K562 (cell line): ENCODE results near the gene PEX5. TPM values are rescaled to one million over a fixed set of nuclear protein-coding genes. Genes with fewer than 3 reads are reported as not detected.

Experiments
- ATAC-seq: fragments of 200-7000 bp; cut with Tn5 transposase; 3 replicates; pipeline ENCODE4 v1.9.1; 2020; ENCODE audit warnings: moderate library complexity
- BruUV-seq: library from RNA; stranded (reverse); fragments of 400-500 nt; replicated peaks from 2 replicates; lab custom pipeline; 2021; lab: Mats Ljungman, UMichigan
- CTCF ChIA-PET: fragments of 300-600 bp; formaldehyde crosslinking; extraction: SDS; loops from one replicate; lab custom pipeline; 2021; ENCODE audit warnings: low intra/inter-chr PET ratio; lab: Yijun Ruan, JAX
- POLR2A ChIA-PET: fragments of 300-600, 350-650 bp; sonication (Branson Sonifier 250); formaldehyde crosslinking; extraction: SDS; loops from one replicate; lab custom pipeline; 2021; ENCODE audit warnings: antibody characterized with exemption, inconsistent platforms; lab: Yijun Ruan, JAX
- DNase-seq, 4 experiments: peaks; one replicate each; pipeline versions ENCODE4 v3.0.0 to v3.0.0-alpha.2; 2011 to 2018; ENCODE audit warnings: low spot score in 3 of 4, mixed read lengths in 3 of 4; ENCODE audit errors: extremely low read depth in 1 of 4
- FAIRE-seq: peaks from 2 replicates; lab custom pipeline; 2011; peaks lifted over from hg19 to GRCh38; lab: Jason Lieb, UNC
- H2AFZ ChIP-seq: 2 replicates; pipeline ENCODE4 v1.6.0; 2011; ENCODE audit warnings: low read depth, low read length, control low read depth, inconsistent platforms
- H3K27ac ChIP-seq: fragments of 200-600 bp; 3 replicates; pipeline ENCODE4 v1.8.0; 2011; ENCODE audit warnings: low read depth, mild to moderate bottlenecking, control low read depth, inconsistent platforms, low read length, moderate library complexity, mixed read lengths; ENCODE audit errors: extremely low read depth
- H3K27me3 ChIP-seq, 2 experiments: fragments of 300-600 bp in 1 of 2; 2 replicates in 1 of 2; 3 replicates in 1 of 2; pipeline versions ENCODE4 v1.6.0 to v1.8.0; 2011; ENCODE audit warnings: inconsistent platforms in 2 of 2, low read length in 2 of 2, mild to moderate bottlenecking in 1 of 2, mixed read lengths in 1 of 2, moderate library complexity in 1 of 2; ENCODE audit not compliant: control insufficient read depth in 2 of 2, insufficient read depth in 2 of 2
- H3K36me3 ChIP-seq: fragments of 300-600 bp; 3 replicates; pipeline ENCODE4 v1.8.0; 2011; ENCODE audit warnings: mild to moderate bottlenecking, low read length, inconsistent platforms; ENCODE audit not compliant: control insufficient read depth, insufficient read depth
- H3K4me1 ChIP-seq, 2 experiments: fragments of 200-600 bp in 1 of 2; replicated peaks in 1 of 2; 2 replicates in 1 of 2; 3 replicates in 1 of 2; pipeline versions ENCODE4 v1.5.1 to v1.8.0; 2011; ENCODE audit warnings: inconsistent platforms in 2 of 2, low read length in 2 of 2, mild to moderate bottlenecking in 1 of 2, mixed read lengths in 1 of 2, moderate library complexity in 1 of 2; ENCODE audit not compliant: control insufficient read depth in 2 of 2, insufficient read depth in 2 of 2
- H3K4me2 ChIP-seq: 2 replicates; pipeline ENCODE4 v1.6.1; 2011; ENCODE audit warnings: low read length, control low read depth, inconsistent platforms, mixed read lengths; ENCODE audit not compliant: insufficient read depth
- H3K4me3 ChIP-seq: fragments of 200-600 bp; sonication (generic), shearing (Covaris generic); 2 replicates; pipeline ENCODE4 v1.5.1; 2016; ENCODE audit warnings: control low read depth, inconsistent platforms
- H3K79me2 ChIP-seq: fragments of 200-600 bp; 3 replicates; pipeline ENCODE4 v1.8.0; 2011; ENCODE audit warnings: low read length, inconsistent platforms; ENCODE audit not compliant: control insufficient read depth, insufficient read depth
- H3K9ac ChIP-seq, 2 experiments: 2 replicates each; pipeline versions ENCODE4 v1.6.0 to v1.6.1; 2011; ENCODE audit warnings: low read depth in 2 of 2, low read length in 2 of 2, control low read depth in 1 of 2, inconsistent platforms in 1 of 2, mild to moderate bottlenecking in 1 of 2, mixed read lengths in 1 of 2; ENCODE audit not compliant: insufficient read depth in 1 of 2
- H3K9me1 ChIP-seq: one replicate; pipeline ENCODE4 v1.6.0; 2011; ENCODE audit warnings: inconsistent platforms, mild to moderate bottlenecking, low read length, moderate library complexity; ENCODE audit not compliant: control insufficient read depth, insufficient read depth
- H3K9me3 ChIP-seq: replicated peaks from 2 replicates; pipeline ENCODE4 v1.5.1; 2011; ENCODE audit warnings: low read depth, low read length, inconsistent platforms; ENCODE audit not compliant: control insufficient read depth, insufficient read depth
- H4K20me1 ChIP-seq: replicated peaks from 2 replicates; pipeline ENCODE4 v1.6.1; 2011; ENCODE audit warnings: low read length, inconsistent platforms, mixed read lengths; ENCODE audit not compliant: control insufficient read depth, insufficient read depth
- E2F5 ChIP-seq: sonication (generic); formaldehyde crosslinking; IDR thresholded peaks from 2 replicates; pipeline ENCODE4 v1.8.0; 2022; ENCODE audit warnings: mild to moderate bottlenecking, missing genetic modification reagents
- ELF1 ChIP-seq: fragments of 200-800 bp; sonication (Bioruptor generic); IDR thresholded peaks from 2 replicates; pipeline ENCODE4 v1.6.1; 2016; ENCODE audit warnings: missing genetic modification characterization, missing compliant biosample characterization
- EP400 ChIP-seq: fragments of 450-650 bp; IDR thresholded peaks from 2 replicates; pipeline ENCODE4 v1.6.1; 2017; ENCODE audit warnings: antibody characterized with exemption, mild to moderate bottlenecking, moderate library complexity
- KDM1A ChIP-seq, 2 experiments: fragments of 450-650 bp; IDR thresholded peaks; 2 replicates each; pipeline ENCODE4 v1.6.1; 2016; ENCODE audit warnings: mild to moderate bottlenecking in 2 of 2
- MEIS2 ChIP-seq: fragments of 450-650 bp; IDR thresholded peaks from 2 replicates; pipeline ENCODE4 v1.6.1; 2014; ENCODE audit warnings: mild to moderate bottlenecking; ENCODE audit not compliant: partially characterized antibody
- NR2C1 ChIP-seq, 2 experiments: fragments of 450-650 bp; IDR thresholded peaks; 2 replicates each; pipeline ENCODE4 v1.6.1; 2017; ENCODE audit warnings: mild to moderate bottlenecking in 2 of 2, antibody characterized with exemption in 1 of 2, inconsistent platforms in 1 of 2, missing compliant biosample characterization in 1 of 2, missing genetic modification characterization in 1 of 2
- REST ChIP-seq, 2 experiments: fragments of 450-650 bp; formaldehyde crosslinking in 1 of 2; IDR thresholded peaks; 2 replicates each; pipeline versions ENCODE4 v1.4.0 to v1.6.1; 2014 to 2020; ENCODE audit warnings: mild to moderate bottlenecking in 2 of 2, borderline replicate concordance in 1 of 2, low read depth in 1 of 2
- SMC3 ChIP-seq: conservative IDR thresholded peaks from 2 replicates; pipeline ENCODE4 v1.6.1; 2011; ENCODE audit warnings: low read depth, low read length, improper control_type of control experiment; ENCODE audit not compliant: insufficient read depth
- SOX6 ChIP-seq: fragments of 450-650 bp; IDR thresholded peaks from 2 replicates; pipeline ENCODE4 v1.6.1; 2014; ENCODE audit warnings: mild to moderate bottlenecking
- THAP7 ChIP-seq: fragments of 250-450 bp; sonication (Bioruptor Pico); IDR thresholded peaks from 2 replicates; pipeline ENCODE4 v1.5.0; 2021
- ZBED1 ChIP-seq: IDR thresholded peaks from 2 replicates; pipeline ENCODE4 v1.6.1; 2014
- ZFP30 ChIP-seq: fragments of 250-450 bp; sonication (Bioruptor Pico); IDR thresholded peaks from 2 replicates; pipeline ENCODE4 v1.8.0; 2022; ENCODE audit warnings: moderate library complexity, mild to moderate bottlenecking, inconsistent platforms, borderline replicate concordance
- in situ Hi-C: fragments of 300-500 bp; cut with MboI; formaldehyde crosslinking; loops from 4 replicates; pipeline ENCODE4 v1.15.0; 2018; ENCODE audit warnings: inconsistent platforms, mixed read lengths
- intact Hi-C: fragments of 100-400 bp; cut with micrococcal nuclease; formaldehyde crosslinking; loops from 2 replicates; pipeline ENCODE4 v1.14.2; 2022
- polyA plus RNA-seq, 8 experiments: library from polyadenylated mRNA; depleted of rRNA in 4 of 8; stranded (reverse) in 5 of 8; unstranded in 3 of 8; fragments of >200 nt; fragmentation: Nextera tagmentation in 2 of 8; fragmentation: Illumina TruSeq in 1 of 8; extraction: Ambion mirVana in 2 of 8; extraction: Trizol in 1 of 8; gene quantifications; 2 replicates each; pipeline versions ENCODE4 v1.2.1 to v1.2.3, GENCODE V29; 2011 to 2014; ENCODE audit warnings: inconsistent platforms in 1 of 8, missing spikeins in 1 of 8
- total RNA-seq, 7 experiments: library from RNA; depleted of rRNA in 6 of 7; stranded (reverse); fragments of >200 nt in 6 of 7; fragmentation: Illumina TruSeq in 2 of 7; extraction: Trizol in 2 of 7; gene quantifications; 2 replicates each; pipeline versions ENCODE4 v1.2.1 to v1.2.3, GENCODE V29; 2011 to 2021; ENCODE audit warnings: low replicate concordance in 1 of 7

PEX5 gene
- total and polyA plus RNA-seq, 9 of the 15 experiments (the other 6 are each of a cell fraction or from before 2014, with no cell fraction given): 1.4 to 26.1 (median 14.0) TPM

GRCh38 chr12:7162691-7163114, 26.8 kb upstream of the PEX5 start (continued):
- no peak for TF ChIP-seq THAP7 (CRISPR knock-in tag)
- no peak for TF ChIP-seq SOX6
- no peak for TF ChIP-seq EP400
- no peak for TF ChIP-seq E2F5
- no peak for TF ChIP-seq ELF1 (tag)
- no peak for TF ChIP-seq ZFP30 (CRISPR knock-in tag)
- no peak for TF ChIP-seq MEIS2
- TF ChIP-seq SMC3: 0 out of 2 replicates have a peak, but pooled peaks have one; percentile 38
- TF ChIP-seq ZBED1: no peak

GRCh38 chr12:7169951-7170350, 19.5 kb upstream of the PEX5 start:
- CTCF ChIA-PET: interaction anchor here (0.5 kb wide), 1 partner anchor 22 kb away, joined by 3 read pairs; no protein-coding TSS in a partner anchor
- Histone ChIP-seq H3K9me1 (no peaks in the 10 kb centered on the region), H3K4me1 (no peaks in the 10 kb centered on the region), H4K20me1 (no peaks in the 10 kb centered on the region), H3K4me2 (no peak overlapping the region), H2AFZ (no peak overlapping the region), H3K4me3 (no peak overlapping the region), H3K79me2 (no peaks in the 10 kb centered on the region), H3K27ac (no peak overlapping the region), H3K27me3 (no peaks in the 10 kb centered on the region; a peak in 1 of 5 replicates), H3K36me3 (no peaks in the 10 kb centered on the region), H3K9ac (no peak overlapping the region), H3K9me3 (no peaks in the 10 kb centered on the region; the same call in 1 of the 2 replicates)
- POLR2A ChIA-PET: no interaction called here
- intact Hi-C loops: no loop called here
- in situ Hi-C loops: no loop called here
- FAIRE-seq (no peak), DNase-seq (no peak), ATAC-seq (no peak)
- BruUV-seq: no TSS peak
- TF ChIP-seq REST (IDR thresholded peaks at IDR 0.05; ENCODE audit: borderline replicate concordance) (no peak), REST (CRISPR knock-in tag; IDR thresholded peaks at IDR 0.05; ENCODE audit: low read depth) (no peak), KDM1A (IDR thresholded peaks at IDR 0.05) (no peak), NR2C1 (IDR thresholded peaks at IDR 0.05) (no peak), NR2C1 (tag; IDR thresholded peaks at IDR 0.05) (no peak)
